Measurements from ENCODE around the gene SAPCD2.

- TF ChIP-seq ZNF560 (tag by site-specific recombination; IDR thresholded peaks at IDR 0.05; ENCODE audit: borderline replicate concordance), result no peak
- TF ChIP-seq ZNF449 (tag by site-specific recombination; IDR thresholded peaks at IDR 0.05), result no peak
These were observed 40.8 kb upstream of the SAPCD2 start for GRCh38 chr9:137110911-137111787.
